NB4 (cell line): ENCODE data around the gene KRTAP9-1.
"Not testable (repeated sequence)": the region's sequence is repeated elsewhere in the genome, so short reads cannot be mapped to it uniquely, and the experiment has no call there.

Experiments
- DNase-seq: peaks from one replicate; pipeline ENCODE4 v3.0.0; 2010; ENCODE audit warnings: low read depth
- H3K4me3 ChIP-seq: one replicate; pipeline ENCODE4 v1.5.1; 2011; ENCODE audit warnings: mild to moderate bottlenecking, low read depth, low read length, moderate library complexity
- CTCF ChIP-seq: IDR thresholded peaks from one replicate; pipeline ENCODE4 v1.5.1; 2012; ENCODE audit warnings: low read depth, low read length
- MAX ChIP-seq: IDR thresholded peaks from 2 replicates; pipeline ENCODE4 v1.6.1; 2011; ENCODE audit warnings: low read depth, low read length
- MYC ChIP-seq: IDR thresholded peaks from 2 replicates; pipeline ENCODE4 v1.6.1; 2011; ENCODE audit warnings: low read depth, low read length
- POLR2A ChIP-seq: IDR thresholded peaks from 2 replicates; pipeline ENCODE4 v1.6.1; 2011; ENCODE audit warnings: mild to moderate bottlenecking; ENCODE audit not compliant: insufficient read length; ENCODE audit errors: extremely low read depth

KRTAP9-1 gene

DNA sequence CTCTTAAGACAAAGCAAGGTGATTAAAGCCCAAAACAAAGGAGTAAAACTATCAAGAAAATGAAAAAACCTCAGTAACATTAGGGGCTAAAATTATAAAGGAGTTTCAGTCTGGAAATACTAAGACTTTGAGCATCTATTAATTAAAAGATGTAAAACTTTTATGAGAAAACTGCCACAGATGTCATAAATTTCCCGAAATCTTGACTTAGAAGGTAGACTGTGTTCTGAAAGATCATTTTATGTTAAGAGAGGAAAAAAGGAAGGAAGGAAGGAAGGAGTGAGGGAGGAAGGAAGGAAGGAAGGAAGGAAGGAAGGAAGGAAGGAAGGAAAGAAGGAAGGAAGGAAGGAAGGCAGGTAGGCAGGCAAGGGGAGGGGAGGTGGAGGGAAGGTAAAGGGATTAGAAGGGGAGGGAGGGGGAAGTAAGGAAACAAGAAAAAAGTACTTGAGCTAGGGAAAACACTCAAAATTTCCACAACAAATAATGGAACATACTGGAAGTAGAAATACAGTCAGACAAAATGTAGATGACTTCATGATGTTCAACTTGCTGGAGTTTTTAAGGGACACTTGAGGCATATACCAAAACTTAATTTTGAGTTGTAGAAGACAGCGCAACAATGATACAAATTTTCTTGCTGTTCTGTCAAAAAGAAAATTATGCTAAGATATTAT lies 42.0 kb upstream of the KRTAP9-1 start:
- TF ChIP-seq MYC (no peak), POLR2A (no peak), MAX (no peak), CTCF (no peak)
- H3K4me3 ChIP-seq = no peak overlapping the region
- no peak for DNase-seq

DNA sequence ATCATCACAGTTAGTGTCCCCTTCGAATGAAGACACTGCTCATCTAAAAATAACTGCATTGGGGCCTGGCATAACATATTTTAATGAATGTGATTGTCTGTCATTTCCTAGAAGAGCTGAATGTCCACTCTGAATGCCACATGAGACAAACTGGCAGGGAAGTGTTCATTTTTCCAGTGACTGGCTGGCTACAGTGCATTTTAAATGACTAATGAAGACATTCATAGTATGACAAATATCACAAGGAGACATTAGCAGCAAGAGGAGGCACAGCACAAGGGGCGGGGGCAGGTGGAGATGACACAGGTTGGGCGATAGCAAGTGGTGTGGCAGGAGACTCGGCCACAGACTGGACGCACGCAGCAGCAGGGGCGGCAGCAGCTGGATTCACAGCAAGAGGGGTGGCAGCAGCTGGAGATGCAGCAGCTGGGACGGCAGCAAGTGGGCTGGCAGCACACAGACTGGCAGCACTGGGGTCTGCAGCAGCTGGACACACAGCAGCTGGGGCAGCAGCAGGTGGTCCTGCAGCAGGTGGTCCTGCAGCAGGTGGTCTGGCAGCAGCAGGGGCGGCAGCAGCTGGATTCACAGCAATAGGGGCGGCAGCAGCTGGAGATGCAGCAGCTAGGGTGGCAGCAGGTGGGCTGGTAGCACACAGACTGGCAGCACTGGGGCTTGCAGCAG lies 40.6 kb upstream of the KRTAP9-1 start:
- DNase-seq, H3K4me3 ChIP-seq: not testable (repeated sequence)

GRCh38 chr17:41149652-41149985 lies 40.1 kb upstream of the KRTAP9-1 start, which contains the start of gene KRTAP4-5:
TSS of gene KRTAP4-5 (minus strand) at chr17:41149825. CDS start at chr17:41149767, 58 bp downstream.
- H3K4me3 ChIP-seq = no peak within 1 kb of the TSS
- DNase-seq = no peak
- no peak for TF ChIP-seq MYC
- TF ChIP-seq POLR2A = no peak
- no peak for TF ChIP-seq CTCF
- TF ChIP-seq MAX = no peak

GRCh38 chr17:41150026-41150425 lies 39.7 kb upstream of the KRTAP9-1 start:
- H3K4me3 ChIP-seq = no peak overlapping the region
- no peak for TF ChIP-seq MYC
- TF ChIP-seq CTCF = no peak
- TF ChIP-seq MAX = no peak
- TF ChIP-seq POLR2A = no peak
- DNase-seq = no peak

DNA sequence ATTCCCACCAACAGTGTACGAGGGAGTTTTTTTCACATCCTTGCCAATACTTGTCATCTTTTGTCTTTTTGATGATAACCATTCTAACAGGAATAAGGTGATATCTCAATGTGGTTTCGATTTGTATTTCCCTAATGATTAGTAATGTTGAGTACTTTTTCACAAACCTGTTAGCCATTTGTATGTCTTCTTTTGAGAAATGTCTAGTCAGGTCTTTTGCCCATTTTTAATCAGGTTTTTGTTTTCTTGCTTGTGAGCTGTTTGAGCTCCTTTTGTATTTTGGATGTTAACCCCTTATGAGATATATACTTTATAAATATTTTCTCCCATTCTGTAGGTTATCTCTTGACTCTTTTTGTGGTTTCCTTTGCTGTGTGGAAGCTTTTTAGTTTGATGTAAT lies 38.2 kb upstream of the KRTAP9-1 start:
- H3K4me3 ChIP-seq = no peak overlapping the region
- no peak for DNase-seq
- no peak for TF ChIP-seq POLR2A
- no peak for TF ChIP-seq MAX
- TF ChIP-seq CTCF = no peak
- TF ChIP-seq MYC = no peak

GRCh38 chr17:41153856-41154255 lies 35.8 kb upstream of the KRTAP9-1 start:
- DNase-seq = no peak
- TF ChIP-seq MAX (no peak), MYC (no peak), POLR2A (no peak), CTCF (no peak)

GRCh38 chr17:41160190-41160589 lies 29.5 kb upstream of the KRTAP9-1 start:
- not testable (repeated sequence) for H3K4me3 ChIP-seq, DNase-seq

More at GRCh38 chr17:41153856-41154255, 35.8 kb upstream of the KRTAP9-1 start:
- no peak overlapping the region for H3K4me3 ChIP-seq
